Ovary (tissue), 9 donors: ENCODE results near the gene MAOA. TPM values are rescaled to one million over a fixed set of nuclear protein-coding genes. Genes with fewer than 3 reads are reported as not detected.

ENCODE experiments used
- DNase-seq, 5 donors: peaks; one replicate each; pipeline ENCODE4 v3.0.0-alpha.2; 2019 to 2020
- H3K27ac ChIP-seq, 2 donors: fragments of 200-600 bp; one replicate each; pipeline versions ENCODE4 v1.5.1 to v1.8.0; 2019 to 2022
- H3K27me3 ChIP-seq: fragments of 200-600 bp; one replicate; pipeline ENCODE4 v1.8.0; 2022
- H3K36me3 ChIP-seq: fragments of 200-600 bp; sonication (generic); one replicate; pipeline ENCODE4 v1.5.1; 2019
- H3K4me1 ChIP-seq: one replicate; pipeline ENCODE4 v1.8.1; 2013; ENCODE audit warnings: mild to moderate bottlenecking, moderate library complexity; ENCODE audit not compliant: insufficient read depth
- H3K4me3 ChIP-seq: fragments of 200-600 bp; sonication (generic); one replicate; pipeline ENCODE4 v1.5.1; 2017
- H3K9me3 ChIP-seq, 2 donors: fragments of 200-600 bp in 1 of 2; sonication (generic) in 1 of 2; one replicate each; pipeline versions ENCODE4 v1.5.1 to v1.8.1; 2013 to 2019; ENCODE audit warnings: mild to moderate bottlenecking in 1 of 2, moderate library complexity in 1 of 2
- CTCF ChIP-seq, 3 donors: fragments of 450-650 bp in 2 of 3; fragments of 200-600 bp in 1 of 3; IDR thresholded peaks; one replicate each; pipeline versions ENCODE4 v1.5.1 to v1.8.0; 2016 to 2022; ENCODE audit warnings: antibody characterized with exemption in 3 of 3, mild to moderate bottlenecking in 1 of 3
- EP300 ChIP-seq: sonication (generic); formaldehyde crosslinking; IDR thresholded peaks from one replicate; pipeline ENCODE4 v1.6.1; 2017; ENCODE audit warnings: antibody characterized with exemption
- POLR2A ChIP-seq: fragments of 450-650 bp; IDR thresholded peaks from one replicate; pipeline ENCODE4 v1.6.1; 2017; ENCODE audit warnings: antibody characterized with exemption, mild to moderate bottlenecking, moderate library complexity
- WGBS, 3 donors: extraction: QIAGEN DNeasy Blood & Tissue Kit in 1 of 3; methylation state at CpG; one replicate each; pipeline versions ENCODE4 v1.1.5 to v1.1.7; 2013 to 2017; 5-methylcytosine and 5-hydroxymethylcytosine counted together
- intact Hi-C, 4 donors: fragments of 100-400 bp; cut with DNase I; formaldehyde crosslinking; loops; one replicate each; pipeline versions ENCODE4 v1.11.0 to v1.15.1; 2022 to 2023
- polyA plus RNA-seq, 2 donors: library from polyadenylated mRNA; stranded (reverse); fragments of 200-250 nt in 1 of 2; fragments of 350-450 nt in 1 of 2; fragmentation: Illumina TruSeq in 1 of 2; extraction: RNeasy Lipid Tissue Mini Kit (QIAGEN cat#74804) in 1 of 2; gene quantifications; one replicate each; pipeline ENCODE4 v1.2.3, GENCODE V29; 2013 to 2014
- total RNA-seq, 7 donors: library from RNA; depleted of rRNA in 2 of 7; stranded (reverse); fragments of >200 nt in 2 of 7; fragmentation: NEBNext Ultra II Directional in 3 of 7; extraction: Animal tissue kit (Norgen Biotek cat#: 25700) in 3 of 7; gene quantifications; one replicate each; pipeline versions ENCODE4 v1.1.0 to v1.2.4, GENCODE V29; 2016 to 2023
- donor health status: DM: no; HTN: no; CAD: no; lungs with moderate emphysema.
- donor health status: DM: no; HTN: no; CAD: no.
- donor health status: Bipolar disorder and iron deficiency.
- donor health status: DM: yes; HTN: yes; CAD: no.
- donor health status: DM: no; HTN: no; CAD: no.
- donor health status: DM: yes; HTN: yes; CAD: no.

Gene MAOA
- total and polyA plus RNA-seq, 9 donors: 30.7 to 121 (median 74.2) TPM

GRCh38 chrX:43657671-43658070 lies 1.6 kb downstream of the MAOA start:
- peak overlapping the region; percentile 36 for H3K4me3 ChIP-seq
- no peak for DNase-seq
- intact Hi-C loops: loop anchor here in 1 of 4 donors (10.0 kb wide), 1 partner anchor 47 kb away; no protein-coding TSS in a partner anchor
- peak overlapping the region in 1 of 2 donors; percentile 1 for H3K27ac ChIP-seq
- WGBS, 3 donors: 37 to 57% (median 40%) methylated on average over 1 of the region's 1 CpG
- no peaks in the 10 kb centered on the region for H3K36me3 ChIP-seq
- no peaks in the 10 kb centered on the region for H3K27me3 ChIP-seq
- no peak for TF ChIP-seq POLR2A
- no peak for TF ChIP-seq EP300
- TF ChIP-seq CTCF (IDR thresholded peaks at IDR 0.05): no peak
- H3K9me3 ChIP-seq: no peaks in the 10 kb centered on the region
- no peaks in the 10 kb centered on the region for H3K4me1 ChIP-seq

GRCh38 chrX:43661521-43662240 lies 5.6 kb downstream of the MAOA start:
- Histone ChIP-seq H3K4me3 (no peak overlapping the region), H3K27ac (no peak overlapping the region), H3K9me3 (no peaks in the 10 kb centered on the region), H3K4me1 (no peaks in the 10 kb centered on the region), H3K27me3 (no peaks in the 10 kb centered on the region), H3K36me3 (no peaks in the 10 kb centered on the region)
- TF ChIP-seq POLR2A: no peak
- no peak for TF ChIP-seq EP300
- no peak for TF ChIP-seq CTCF (IDR thresholded peaks at IDR 0.05)
- DNase-seq: peak in 1 of 5 donors; percentile 39
- intact Hi-C loops: no loop called here
- WGBS, 3 donors: 44 to 57% (median 44%) methylated on average over 4 of the region's 4 CpGs

- intact Hi-C loops: no loop called here
- H3K27me3 ChIP-seq: no peaks in the 10 kb centered on the region
- H3K9me3 ChIP-seq: no peaks in the 10 kb centered on the region
- no peaks in the 10 kb centered on the region for H3K4me1 ChIP-seq
- TF ChIP-seq CTCF (IDR thresholded peaks at IDR 0.05) (no peak), EP300 (no peak), POLR2A (no peak)
- H3K27ac ChIP-seq: no peak overlapping the region
- no peaks in the 10 kb centered on the region for H3K36me3 ChIP-seq
- no peak overlapping the region for H3K4me3 ChIP-seq
- 88 to 97% (median 97%) methylated on average over 1 of the region's 1 CpG for WGBS, 3 donors
- no peak for DNase-seq
Observed at GRCh38 chrX:43663173-43663572, 7.1 kb downstream of the MAOA start.

DNA sequence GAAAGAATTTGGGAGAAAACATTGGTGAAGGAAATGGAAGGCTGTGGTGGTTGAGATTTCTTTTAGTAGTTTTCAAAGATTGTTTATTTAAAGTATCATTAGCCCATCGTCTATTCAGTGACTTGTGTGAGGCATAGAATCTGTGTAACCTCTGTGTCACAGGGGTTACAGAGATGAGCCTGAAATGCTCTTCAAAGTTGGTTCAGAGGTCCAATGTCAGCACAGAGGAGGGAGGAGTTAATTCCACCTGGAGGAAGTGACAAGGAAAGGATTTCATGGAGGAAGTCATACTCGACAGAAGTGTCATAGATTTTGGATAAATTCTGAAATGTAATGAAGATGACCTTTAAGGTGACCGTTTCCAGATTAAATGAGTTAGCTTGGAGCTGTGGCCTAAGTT lies 8.2 kb downstream of the MAOA start:
- no peaks in the 10 kb centered on the region for H3K36me3 ChIP-seq
- 59 to 74% (median 63%) methylated on average over 3 of the region's 3 CpGs for WGBS, 3 donors
- peaks cover 3% of the 10 kb centered on the region for H3K27me3 ChIP-seq
- no peak for DNase-seq
- no peaks in the 10 kb centered on the region for H3K4me1 ChIP-seq
- intact Hi-C loops: no loop called here
- H3K27ac ChIP-seq: no peak overlapping the region
- no peaks in the 10 kb centered on the region for H3K9me3 ChIP-seq
- H3K4me3 ChIP-seq: no peak overlapping the region
- no peak for TF ChIP-seq EP300
- TF ChIP-seq CTCF (IDR thresholded peaks at IDR 0.05): no peak
- TF ChIP-seq POLR2A: no peak
